ENCODE measurements around the gene BANK1. TPM values are rescaled to one million over a fixed set of nuclear protein-coding genes. Genes with fewer than 3 reads are reported as not detected.

Gene BANK1
- total RNA-seq, 1 experiment from 2014 or later = not detected

DNA sequence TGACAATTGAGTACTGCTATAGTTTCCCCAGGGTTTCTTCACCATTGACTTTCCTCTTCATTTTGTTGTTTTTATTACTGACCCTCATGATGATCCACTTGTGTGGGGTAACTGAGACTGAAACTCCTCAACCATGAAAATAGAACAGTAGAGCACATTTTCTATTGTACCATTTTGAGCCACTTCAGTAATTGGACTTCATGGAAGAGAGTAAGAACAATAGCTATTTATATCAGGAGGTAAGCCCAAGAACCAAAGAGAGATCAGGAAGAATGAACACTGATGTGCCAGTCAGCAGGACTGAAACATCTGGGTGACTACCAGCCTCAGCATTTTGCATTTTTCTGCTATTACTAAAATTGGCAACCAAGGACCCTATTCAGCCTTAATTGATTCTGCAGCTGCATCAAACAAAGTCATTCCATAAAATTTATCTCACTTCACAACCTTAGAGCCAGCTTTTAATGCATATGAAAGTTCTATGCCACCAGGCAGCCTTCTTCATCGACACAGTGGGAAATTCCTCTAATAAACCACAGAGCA lies 151.4 kb downstream of the BANK1 start:
- Mint-ChIP-seq H3K27ac (ENCODE audit: low read depth, unreplicated experiment) (no peak overlapping the region), H3K27me3 (ENCODE audit: insufficient read depth, unreplicated experiment) (no peaks in the 10 kb centered on the region), H3K4me3 (ENCODE audit: unreplicated experiment) (no peak overlapping the region), H3K4me1 (ENCODE audit: insufficient read depth, unreplicated experiment) (peaks cover 6% of the 10 kb centered on the region), H3K9me3 (ENCODE audit: unreplicated experiment) (no peaks in the 10 kb centered on the region), H3K36me3 (ENCODE audit: insufficient read depth, unreplicated experiment) (no peaks in the 10 kb centered on the region)
- intact Hi-C loops (cut with micrococcal nuclease) = no loop called here
- no peak for DNase-seq (ENCODE audit: unreplicated experiment)
- TF ChIP-seq, protein P1, sequence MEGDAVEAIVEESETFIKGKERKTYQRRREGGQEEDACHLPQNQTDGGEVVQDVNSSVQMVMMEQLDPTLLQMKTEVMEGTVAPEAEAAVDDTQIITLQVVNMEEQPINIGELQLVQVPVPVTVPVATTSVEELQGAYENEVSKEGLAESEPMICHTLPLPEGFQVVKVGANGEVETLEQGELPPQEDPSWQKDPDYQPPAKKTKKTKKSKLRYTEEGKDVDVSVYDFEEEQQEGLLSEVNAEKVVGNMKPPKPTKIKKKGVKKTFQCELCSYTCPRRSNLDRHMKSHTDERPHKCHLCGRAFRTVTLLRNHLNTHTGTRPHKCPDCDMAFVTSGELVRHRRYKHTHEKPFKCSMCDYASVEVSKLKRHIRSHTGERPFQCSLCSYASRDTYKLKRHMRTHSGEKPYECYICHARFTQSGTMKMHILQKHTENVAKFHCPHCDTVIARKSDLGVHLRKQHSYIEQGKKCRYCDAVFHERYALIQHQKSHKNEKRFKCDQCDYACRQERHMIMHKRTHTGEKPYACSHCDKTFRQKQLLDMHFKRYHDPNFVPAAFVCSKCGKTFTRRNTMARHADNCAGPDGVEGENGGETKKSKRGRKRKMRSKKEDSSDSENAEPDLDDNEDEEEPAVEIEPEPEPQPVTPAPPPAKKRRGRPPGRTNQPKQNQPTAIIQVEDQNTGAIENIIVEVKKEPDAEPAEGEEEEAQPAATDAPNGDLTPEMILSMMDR (IDR thresholded peaks at IDR 0.05; ENCODE audit: unreplicated experiment) = no peak
- CTCF ChIA-PET = no interaction called here
- BruUV-seq (replicated peaks) = no TSS peak
- POLR2A ChIA-PET = no interaction called here

DNA sequence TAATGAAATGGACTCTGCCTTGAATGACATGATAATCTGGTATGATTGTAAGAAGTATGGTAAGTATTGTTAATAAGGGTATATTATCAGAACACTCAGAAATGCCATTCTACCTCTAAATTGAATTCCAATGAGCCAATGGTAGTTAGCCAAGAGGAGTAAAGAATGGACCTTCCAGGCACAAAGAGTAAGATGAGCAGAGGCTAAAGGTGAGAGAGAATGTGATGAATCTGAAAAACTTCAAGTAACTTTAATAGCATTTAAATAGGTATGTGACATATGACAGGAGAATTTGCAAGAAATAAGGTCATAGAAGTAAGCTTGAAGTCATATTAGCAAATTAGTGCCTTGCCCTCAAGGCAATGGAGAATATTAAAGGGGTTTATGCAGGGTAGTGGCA lies 152.4 kb downstream of the BANK1 start:
- H3K9me3 Mint-ChIP-seq (ENCODE audit: unreplicated experiment) = no peaks in the 10 kb centered on the region
- H3K36me3 Mint-ChIP-seq (ENCODE audit: insufficient read depth, unreplicated experiment) = no peaks in the 10 kb centered on the region
- TF ChIP-seq, protein P1 (IDR thresholded peaks at IDR 0.05; ENCODE audit: unreplicated experiment) = no peak
- no peak for DNase-seq (ENCODE audit: unreplicated experiment)
- no TSS peak for BruUV-seq (replicated peaks)
- H3K4me1 Mint-ChIP-seq (ENCODE audit: insufficient read depth, unreplicated experiment) = peaks cover 6% of the 10 kb centered on the region
- intact Hi-C loops (cut with micrococcal nuclease) = no loop called here
- H3K27me3 Mint-ChIP-seq (ENCODE audit: insufficient read depth, unreplicated experiment) = no peaks in the 10 kb centered on the region
- CTCF ChIA-PET = no interaction called here
- no peak overlapping the region for H3K27ac Mint-ChIP-seq (ENCODE audit: low read depth, unreplicated experiment)
- POLR2A ChIA-PET = no interaction called here
- H3K4me3 Mint-ChIP-seq (ENCODE audit: unreplicated experiment) = no peak overlapping the region

DNA sequence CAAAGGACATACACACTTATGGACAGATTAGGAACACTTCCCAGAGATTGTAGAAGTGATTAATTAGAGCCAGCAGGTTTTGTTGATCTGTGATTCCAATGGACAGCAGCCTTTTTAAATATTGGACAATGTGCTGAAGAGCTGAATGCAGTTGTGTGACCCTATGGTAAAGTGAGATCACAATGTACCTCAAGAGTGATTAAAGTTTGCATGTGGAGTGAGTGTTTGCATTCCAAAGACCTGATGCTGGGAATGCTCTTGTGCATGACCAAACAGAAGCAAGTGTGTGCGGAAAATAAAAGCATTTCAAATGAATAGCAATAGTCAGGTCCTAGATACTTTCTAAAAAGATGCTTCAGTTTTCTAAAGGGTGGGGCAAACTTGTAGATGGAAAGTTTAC lies 154.1 kb downstream of the BANK1 start:
- BruUV-seq (replicated peaks) = no TSS peak
- Mint-ChIP-seq H3K27me3 (ENCODE audit: insufficient read depth, unreplicated experiment) (no peaks in the 10 kb centered on the region), H3K4me3 (ENCODE audit: unreplicated experiment) (no peak overlapping the region), H3K27ac (ENCODE audit: low read depth, unreplicated experiment) (no peak overlapping the region), H3K36me3 (ENCODE audit: insufficient read depth, unreplicated experiment) (no peaks in the 10 kb centered on the region), H3K9me3 (ENCODE audit: unreplicated experiment) (no peaks in the 10 kb centered on the region), H3K4me1 (ENCODE audit: insufficient read depth, unreplicated experiment) (peaks cover 6% of the 10 kb centered on the region)
- POLR2A ChIA-PET = interaction anchor here (0.7 to 1.2 kb wide), 2 partner anchors 12 to 94 kb away, joined by 3 read pairs; no protein-coding TSS in a partner anchor
- intact Hi-C loops (cut with micrococcal nuclease) = no loop called here
- CTCF ChIA-PET = interaction anchor here (0.7 to 1.2 kb wide), 2 partner anchors 355 to 410 kb away, joined by 3 to 4 read pairs; no protein-coding TSS in a partner anchor
- TF ChIP-seq, protein P1 (IDR thresholded peaks at IDR 0.05; ENCODE audit: unreplicated experiment) = no peak
- DNase-seq (ENCODE audit: unreplicated experiment) = no peak

DNA sequence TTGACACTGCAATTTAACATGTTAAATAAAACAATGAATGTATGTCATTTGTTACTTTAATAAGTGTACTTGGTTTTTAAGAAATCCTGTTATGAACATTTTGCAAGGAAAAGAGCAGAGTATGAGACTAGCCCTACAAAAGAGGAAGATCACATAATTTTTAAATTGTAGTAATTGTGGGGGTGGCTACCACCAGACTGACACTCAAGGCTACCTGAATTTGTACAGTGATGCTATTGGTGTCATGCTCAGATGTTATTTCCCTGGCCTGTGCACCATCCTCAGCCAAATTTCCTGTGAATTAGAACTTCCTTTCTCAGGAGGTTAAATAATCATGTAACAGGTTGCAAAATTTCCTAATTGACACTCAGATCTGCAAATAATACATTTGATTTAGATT lies 157.5 kb downstream of the BANK1 start:
- no peak for DNase-seq (ENCODE audit: unreplicated experiment)
- H3K4me1 Mint-ChIP-seq (ENCODE audit: insufficient read depth, unreplicated experiment) = peaks cover 11% of the 10 kb centered on the region
- ChIA-PET CTCF (no interaction called here), POLR2A (no interaction called here)
- H3K27me3 Mint-ChIP-seq (ENCODE audit: insufficient read depth, unreplicated experiment) = no peaks in the 10 kb centered on the region
- H3K36me3 Mint-ChIP-seq (ENCODE audit: insufficient read depth, unreplicated experiment) = no peaks in the 10 kb centered on the region
- intact Hi-C loops (cut with micrococcal nuclease) = no loop called here
- H3K9me3 Mint-ChIP-seq (ENCODE audit: unreplicated experiment) = no peaks in the 10 kb centered on the region
- BruUV-seq (replicated peaks) = no TSS peak
- TF ChIP-seq, protein P1 (IDR thresholded peaks at IDR 0.05; ENCODE audit: unreplicated experiment) = no peak
- no peak overlapping the region for H3K27ac Mint-ChIP-seq (ENCODE audit: low read depth, unreplicated experiment)
- H3K4me3 Mint-ChIP-seq (ENCODE audit: unreplicated experiment) = no peak overlapping the region
